Brain pericyte (primary cell): ENCODE results near the gene ZNF70.

Experiments
- DNase-seq: peaks from one replicate; pipeline ENCODE4 v3.0.0-alpha.2; 2012; ENCODE audit warnings: low read depth, low spot score

ZNF70 gene

DNA sequence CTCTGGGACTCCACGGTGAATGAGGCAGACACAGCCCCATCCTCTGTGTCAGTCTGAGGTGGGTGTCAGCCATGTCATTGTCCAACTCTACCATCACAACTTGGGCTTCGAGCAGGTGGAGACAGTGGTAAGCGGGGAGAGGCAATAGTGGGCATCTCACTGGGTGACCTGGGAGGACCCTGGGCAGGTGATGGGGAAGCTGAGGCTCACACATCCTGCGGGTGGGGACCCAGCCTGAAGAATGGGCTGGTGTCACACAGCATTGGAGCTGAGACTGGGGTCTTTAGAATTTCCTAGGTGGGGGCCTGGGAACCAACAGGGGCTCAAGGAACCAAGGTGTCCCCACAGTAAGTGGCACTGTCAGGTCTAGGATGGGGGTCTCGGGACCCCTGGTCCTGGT lies 28.8 kb upstream of the ZNF70 start:
- no peak for DNase-seq

DNA sequence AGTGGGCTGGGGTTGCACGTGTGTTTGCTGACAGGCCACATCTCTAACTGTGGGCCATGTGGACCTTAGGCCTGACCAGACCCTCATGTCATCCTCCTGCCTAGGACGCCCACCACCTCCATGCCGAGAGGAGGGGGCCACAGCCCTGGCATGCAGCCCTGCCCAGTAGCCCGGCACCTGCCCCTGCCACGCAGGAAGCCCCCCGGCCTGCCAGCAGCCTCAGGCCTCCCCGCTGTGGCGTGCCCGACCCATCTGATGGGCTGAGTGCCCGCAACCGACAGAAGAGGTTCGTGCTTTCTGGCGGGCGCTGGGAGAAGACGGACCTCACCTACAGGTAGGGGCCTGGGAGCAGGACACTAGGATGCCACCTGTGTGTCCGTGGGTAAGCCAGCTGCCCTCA lies 28.2 kb upstream of the ZNF70 start:
- DNase-seq = no peak

DNA sequence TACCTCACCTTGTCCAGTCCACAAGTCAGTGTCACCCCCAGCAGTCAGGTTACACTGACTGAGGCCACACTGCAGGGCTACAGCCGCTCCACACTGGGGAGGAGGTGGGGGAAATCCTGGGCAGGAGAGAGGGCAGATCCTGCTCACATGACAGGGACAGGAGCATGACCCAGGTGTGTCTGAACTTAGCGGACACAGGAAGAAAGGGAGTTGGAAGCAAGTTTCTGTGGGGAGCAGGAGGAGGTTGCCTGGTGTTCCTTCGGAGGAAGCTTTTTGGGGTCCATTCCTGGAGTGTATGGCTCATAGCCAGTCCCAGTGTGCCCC lies 27.6 kb upstream of the ZNF70 start:
- no peak for DNase-seq

DNA sequence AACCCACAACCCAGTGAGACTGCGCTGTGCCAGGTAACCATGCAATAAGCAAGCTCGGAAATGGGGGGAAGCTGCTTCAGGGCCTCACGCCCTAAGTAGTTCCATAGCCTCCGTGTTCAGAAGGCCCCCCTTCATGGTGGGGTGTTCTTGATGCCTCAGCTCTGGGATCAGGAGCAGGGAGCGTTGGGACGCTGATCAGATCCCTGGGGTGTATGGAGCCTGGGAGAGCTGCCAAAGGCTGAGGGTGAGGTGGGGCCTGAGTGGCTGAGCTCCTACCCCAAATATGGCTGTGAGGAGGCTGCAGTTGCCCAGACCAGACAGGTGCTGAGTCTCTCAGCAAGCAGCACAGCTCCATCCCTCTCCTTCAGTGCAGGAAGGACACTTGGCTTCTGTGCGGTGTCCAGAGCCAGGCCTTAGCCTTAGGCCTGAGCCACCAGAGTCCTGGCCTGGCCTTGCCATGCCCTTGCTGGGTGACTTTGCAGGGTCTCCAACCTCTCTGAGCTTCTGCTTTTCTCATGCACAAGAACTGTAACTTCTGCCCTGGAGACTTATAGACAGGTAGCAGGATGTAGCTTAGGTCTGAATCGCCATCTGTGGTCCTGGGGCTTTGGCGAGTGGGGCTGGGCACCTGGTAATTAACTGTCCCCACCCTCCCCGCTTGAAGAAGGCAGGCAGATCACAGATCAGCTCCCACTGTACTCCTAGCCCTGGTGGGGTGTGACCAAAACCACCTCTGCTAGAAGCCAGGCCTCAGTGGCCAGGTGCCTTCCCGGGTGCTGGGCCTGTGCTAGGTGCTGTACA lies 27.1 kb upstream of the ZNF70 start:
- no peak for DNase-seq

DNA sequence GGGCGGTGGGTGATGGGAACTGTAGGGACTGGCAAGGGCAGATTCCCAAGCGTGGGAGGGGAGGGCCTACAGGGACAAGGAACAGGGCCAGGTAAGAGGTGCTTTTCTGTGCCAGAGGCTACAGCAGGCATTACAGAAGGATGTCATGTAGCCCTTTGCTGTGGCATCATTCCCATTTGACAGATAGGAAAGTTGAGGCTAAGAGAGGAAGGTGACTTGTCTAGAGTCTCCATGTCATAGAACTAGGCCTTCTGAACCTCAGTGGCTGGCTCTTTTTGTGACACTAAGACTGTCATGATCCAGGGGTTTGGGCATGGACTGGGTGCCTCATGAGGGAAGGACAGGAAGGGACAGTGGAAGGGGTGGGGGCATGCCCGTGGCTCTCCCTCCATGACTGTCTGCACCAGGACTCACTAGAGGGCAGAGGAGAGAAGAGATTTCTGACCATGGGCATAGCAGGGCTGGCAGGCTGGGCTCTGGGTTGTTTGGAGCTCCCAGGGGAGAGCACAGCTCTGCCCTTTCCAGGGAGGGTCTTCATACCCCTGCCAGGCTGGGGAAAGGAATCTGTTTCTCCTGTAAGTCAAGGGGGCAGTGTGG lies 25.0 kb upstream of the ZNF70 start:
- DNase-seq = no peak

DNA sequence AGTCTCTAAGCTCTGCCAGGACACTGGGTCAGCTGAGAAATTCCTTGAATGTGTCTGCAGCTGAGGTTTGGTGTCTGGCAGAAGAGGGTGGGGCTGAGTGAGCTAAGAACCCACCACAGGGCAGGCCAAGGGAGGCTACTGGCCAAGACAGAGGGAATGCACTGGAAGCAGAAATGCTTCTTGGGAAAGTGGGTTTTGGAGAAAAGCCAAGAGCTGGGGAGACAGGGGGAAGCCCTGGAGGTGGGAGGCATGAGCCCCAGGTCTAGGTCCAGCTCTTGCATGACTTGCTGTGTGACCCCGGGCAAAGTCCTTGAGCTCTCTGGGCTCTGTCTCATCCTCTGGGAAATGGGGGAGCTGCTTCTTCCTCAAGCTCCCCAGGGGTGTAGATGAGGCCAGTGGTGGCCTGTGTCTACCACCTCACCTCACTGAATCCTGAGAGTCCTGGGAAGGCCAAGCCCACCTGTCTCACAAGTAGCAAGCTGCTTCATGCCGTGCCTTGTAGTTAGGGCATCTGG lies 24.1 kb upstream of the ZNF70 start:
- no peak for DNase-seq

DNA sequence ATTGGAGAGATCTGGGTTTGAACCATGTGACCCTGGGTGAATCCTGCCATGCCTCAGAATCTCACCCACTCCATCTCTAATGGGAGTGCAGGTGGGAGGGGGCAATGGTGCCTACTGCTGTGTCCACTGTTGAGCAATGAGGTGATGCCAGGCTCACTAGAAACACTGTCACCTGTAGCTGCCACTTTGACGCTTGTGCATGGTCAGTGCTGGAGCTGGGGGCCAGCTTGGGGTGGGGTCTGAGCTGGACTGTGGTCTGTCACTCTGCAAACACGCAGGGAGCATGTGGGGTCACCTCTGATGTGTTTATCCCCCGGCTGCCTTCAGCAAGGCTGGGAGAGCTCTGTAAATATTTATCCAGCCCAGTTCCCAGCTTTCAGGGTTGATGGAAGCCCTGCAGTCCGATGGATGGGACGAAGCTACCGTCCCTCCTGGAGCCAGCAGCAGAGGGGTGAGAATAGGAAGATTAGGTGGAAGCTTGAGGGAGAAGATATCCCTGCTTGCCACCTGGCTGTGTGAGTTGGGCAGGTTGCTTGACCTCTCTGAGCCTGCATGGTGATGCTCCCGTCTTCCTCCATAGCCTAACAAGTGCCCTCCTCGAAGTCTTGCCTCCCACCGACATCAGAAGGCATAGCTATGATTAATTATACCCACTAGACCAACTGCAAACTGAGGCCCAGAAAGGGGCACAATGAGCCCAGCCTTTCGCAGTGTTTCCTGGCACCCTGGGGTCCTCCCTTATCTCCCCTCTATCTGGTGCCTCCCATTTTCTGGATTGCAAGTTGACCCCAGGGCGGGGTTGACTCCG lies 23.4 kb upstream of the ZNF70 start:
- DNase-seq = no peak

DNA sequence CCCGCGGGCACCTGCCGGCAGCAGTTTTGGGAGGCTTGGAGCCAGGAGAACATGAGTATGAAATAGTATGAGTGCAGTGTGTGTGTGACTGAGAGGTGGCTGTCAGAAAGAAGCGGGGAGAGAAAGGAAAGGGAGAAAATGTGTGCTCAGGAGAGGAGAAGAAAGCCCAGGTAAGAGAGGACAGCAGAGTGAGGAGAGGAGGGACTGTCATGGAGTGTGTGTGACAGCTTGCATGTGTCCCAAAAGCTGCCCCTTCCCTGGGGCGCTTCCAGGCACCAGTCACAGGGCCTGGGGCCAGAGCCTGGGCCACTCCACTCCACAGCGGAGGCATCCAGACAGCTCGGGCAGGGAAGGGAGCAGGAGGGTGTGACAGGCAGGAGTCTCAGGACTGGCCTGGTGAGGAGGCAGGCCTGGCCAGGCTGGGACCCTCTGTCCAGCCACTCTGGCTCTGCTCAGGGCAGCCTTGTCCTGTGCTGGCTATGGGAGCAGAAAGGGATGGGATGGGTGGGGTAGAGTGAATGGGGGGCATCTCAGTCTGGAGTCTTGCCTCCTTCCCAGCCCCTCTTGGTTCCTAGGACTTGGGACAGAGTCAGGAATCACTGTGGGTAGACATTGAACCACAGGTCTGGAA lies 22.7 kb upstream of the ZNF70 start:
- no peak for DNase-seq

DNA sequence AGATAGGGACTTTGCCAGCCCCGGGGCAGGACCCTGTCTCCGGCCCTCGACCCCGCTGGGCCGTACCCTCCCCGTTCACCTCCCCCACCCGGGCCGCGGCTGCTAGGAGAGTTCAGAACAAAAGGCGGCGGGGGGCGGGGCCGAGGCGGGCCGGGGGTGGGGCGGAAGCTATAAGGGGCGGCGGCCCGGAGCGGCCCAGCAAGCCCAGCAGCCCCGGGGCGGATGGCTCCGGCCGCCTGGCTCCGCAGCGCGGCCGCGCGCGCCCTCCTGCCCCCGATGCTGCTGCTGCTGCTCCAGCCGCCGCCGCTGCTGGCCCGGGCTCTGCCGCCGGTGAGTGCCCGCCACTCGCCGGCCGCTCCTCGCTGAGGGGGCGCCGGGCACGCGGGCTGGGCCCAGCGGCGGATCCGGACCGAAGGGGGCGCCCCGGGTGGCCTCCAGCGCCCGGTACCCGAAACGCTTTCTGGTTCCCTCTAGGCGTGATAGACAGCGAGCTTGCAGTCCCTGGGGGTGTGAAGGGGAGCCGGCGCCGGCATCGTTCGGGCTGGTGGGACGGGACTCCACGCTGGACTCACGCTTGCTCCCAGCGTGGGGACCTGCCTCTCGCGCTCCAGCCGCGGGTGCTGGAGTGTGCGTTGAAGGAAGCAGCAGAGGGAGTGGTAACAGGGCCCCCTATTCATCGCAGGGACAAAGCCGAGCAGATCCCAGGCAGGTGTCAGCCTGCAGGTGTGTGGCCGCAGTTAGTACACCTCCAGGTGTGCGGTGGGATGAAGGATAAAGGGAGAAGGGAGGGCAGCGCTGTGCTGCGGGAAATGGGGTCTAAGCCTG lies 21.9 kb upstream of the ZNF70 start, which contains the start of gene MMP11:
Gene MMP11 (plus strand): TSS at position 201 of the 825 bp plus-strand sequence. CDS start 22 bp downstream, at position 223.
- DNase-seq = no peak

DNA sequence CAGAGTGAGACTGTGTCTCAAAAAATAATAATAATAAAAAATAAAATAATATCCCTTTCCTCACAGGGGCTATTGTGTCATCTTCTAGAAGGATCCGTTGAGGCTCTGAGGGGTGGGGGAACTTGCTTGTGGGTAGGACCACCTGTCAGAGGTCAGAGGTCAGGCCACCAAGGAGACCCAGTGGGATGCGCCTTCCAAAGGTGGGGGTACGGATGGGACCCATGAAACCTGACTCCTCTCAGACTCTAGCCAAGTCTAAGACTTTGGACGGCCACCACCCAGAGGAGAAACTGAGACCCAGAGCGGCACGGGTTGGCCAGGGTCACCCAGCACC lies 21.4 kb upstream of the ZNF70 start:
- DNase-seq = no peak

DNA sequence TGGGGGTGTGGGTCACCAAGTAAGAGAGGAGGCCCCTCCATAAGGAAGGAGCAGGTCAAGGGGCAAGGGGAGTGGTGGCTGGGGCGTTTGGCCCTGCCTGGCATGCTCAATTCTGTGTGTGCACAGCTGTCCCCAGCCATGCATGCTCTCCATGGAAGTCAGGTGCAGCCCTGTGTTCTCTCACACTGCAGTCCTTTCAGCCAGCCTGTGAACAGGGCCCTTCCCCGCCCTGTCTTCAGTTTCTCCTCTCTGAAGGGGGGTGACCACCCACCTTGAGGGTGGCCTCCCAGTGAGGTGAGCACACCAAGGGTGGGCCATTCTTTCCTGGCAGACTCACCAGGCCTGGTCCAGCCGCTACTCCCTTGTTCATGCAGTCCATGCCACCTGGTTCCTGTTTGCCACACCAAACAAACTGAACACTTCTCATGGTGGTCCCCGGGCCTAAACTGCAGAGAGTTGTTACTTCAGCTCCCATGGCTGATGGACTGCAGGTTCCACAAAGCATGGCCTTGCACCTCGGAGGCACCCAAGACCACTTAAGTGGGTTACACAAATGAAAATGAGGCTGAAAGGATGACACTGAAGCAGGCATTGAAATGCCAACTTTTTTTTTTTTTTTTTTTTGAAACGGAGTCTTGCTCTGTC lies 18.5 kb upstream of the ZNF70 start:
- DNase-seq = no peak

DNA sequence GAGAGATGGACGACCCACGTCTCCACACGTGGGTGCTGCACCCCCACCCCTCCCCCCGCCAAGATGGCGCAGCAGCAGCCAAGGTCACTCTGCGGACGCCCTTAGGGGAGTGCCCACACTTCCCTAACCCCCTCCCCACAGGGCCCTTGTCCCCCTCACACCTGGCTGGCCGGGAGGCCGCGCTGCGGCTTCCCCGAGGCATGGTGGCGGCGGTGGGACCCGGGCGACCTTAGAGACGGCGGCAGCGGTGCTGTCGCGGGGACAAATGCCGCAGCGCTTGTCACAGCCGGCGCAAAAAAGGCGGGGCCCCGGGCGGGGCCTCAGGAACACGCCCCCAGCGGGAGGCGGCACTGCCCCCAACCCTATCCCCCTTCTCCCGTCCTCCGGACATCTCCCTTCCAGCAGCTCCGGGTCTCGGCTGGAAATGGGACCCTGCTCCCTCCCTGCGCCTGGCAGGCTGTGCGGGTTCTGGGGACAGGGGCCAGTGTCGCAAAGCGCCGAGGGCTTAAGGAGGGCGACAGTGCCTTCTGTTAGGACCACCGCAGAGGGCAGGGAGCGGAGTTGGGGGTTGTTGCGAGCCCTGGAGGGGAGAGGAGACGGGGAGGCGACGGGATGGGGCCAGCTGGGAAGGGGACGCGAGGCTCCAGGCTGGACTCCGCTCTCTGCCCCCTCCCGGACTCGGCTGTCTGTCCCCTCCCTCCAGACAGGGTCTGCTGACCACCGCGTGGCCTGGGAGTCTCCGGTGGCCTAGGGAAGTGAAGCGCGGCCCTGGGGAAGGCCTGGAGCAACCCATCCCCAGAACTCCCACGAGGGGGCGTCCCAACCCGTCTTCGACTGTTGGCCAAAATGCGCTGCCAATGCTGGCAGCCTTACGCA lies 17.0 kb upstream of the ZNF70 start, which contains the start of gene CHCHD10:
Gene CHCHD10 (minus strand): TSS at position 300 of the 876 bp plus-strand sequence. CDS start 98 bp downstream, at position 202.
- DNase-seq = no peak

DNA sequence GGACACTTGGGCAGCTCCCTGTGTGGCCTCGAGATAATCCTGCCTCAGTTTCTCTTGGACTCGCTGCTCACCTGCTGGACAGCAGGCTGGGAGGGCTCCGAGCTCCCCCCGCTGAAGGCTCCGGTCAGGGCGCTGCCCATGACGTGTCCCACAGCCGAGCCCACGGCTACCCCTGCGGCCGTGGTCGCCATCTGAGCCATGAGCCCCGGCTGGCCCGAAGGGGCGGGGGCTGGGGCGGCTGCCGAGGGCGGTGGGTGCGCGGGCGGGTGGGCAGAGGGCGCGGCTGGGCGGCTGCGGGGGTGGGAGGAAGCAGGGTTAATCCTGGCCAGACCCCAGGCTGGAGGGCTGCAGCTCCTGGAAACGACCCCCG lies 16.4 kb upstream of the ZNF70 start:
- DNase-seq = no peak

DNA sequence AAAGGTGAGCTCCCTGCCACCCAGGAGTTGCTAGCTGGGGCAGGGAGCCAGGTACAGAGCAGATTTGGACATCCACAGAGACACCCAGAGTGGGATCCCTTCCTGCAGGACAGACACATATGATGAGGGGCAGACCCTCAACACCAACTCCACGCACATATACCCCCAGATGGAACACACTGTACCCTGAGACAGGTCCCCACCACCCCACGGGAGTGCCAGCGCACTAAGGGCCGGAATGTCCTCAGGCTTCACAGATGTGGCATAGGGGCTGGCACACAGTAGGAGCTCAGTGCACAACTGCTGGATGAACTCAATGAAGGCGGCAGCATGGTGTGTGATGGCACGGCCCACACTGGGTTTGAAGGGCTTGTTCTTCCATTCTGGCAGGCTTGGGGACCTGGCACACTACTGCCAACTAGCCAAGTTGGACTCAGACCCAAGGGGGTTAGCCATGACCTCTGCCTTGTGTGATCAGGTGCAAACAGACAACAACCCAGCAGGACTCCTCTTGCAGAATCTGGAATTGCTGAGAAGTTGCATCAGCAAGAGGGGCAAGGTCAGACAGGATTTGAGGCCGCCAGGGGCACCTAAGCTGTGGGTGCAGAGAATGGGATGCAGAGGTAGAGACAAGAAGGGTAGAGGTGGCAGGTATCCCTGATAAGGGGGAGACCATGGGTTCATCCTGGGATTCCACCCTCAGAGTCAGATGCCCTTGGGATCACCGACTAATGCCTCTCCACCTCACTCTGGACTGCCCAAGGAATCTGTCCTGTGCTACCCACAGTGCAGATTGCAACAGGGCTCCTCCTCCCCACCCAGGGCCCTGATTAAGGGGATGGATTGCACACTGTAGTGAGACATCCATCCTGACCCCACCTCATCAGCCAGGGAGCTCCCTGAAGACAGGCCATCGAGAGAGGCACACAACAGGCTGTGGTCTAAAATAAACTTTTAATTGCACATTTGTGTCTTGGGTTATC lies 14.3 kb upstream of the ZNF70 start:
- no peak for DNase-seq

DNA sequence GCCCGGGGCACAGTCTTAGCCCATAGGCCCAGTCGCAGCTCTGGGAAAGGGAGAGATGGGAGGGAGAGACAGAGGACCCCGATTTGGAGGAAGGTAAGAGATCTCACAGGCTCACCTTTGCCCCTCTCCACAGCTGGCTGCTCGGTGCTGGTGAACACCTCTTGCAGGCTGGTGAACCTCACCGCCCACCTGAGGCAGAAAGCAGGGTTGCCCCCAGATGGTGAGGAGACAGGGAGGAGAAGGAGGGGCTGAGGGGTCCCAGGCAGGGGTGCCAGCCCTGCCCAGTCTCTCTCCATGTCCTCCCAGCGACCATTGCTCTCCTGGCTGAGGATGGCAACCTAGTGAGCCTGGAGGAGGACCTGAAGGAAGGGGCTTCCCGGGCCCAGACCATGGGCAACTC lies 13.0 kb upstream of the ZNF70 start:
- no peak for DNase-seq

DNA sequence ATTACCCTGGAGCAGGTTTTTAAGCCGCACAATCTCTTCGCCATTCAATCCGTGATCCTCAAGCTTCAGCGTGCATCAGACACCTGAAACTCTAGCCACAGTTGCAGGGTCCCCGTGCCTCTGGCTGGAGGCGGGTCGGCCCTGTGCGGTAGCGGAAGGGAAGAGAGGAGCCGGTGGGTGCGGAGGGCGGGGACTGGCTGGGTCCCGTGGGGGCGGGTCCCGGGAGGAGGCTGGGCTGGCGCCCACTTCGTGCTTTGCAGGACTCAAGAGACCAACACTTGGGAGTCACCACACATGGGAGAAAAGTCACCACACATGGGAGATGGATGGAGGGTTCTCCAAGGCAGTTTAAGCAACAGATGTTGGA lies 12.7 kb upstream of the ZNF70 start:
- no peak for DNase-seq

DNA sequence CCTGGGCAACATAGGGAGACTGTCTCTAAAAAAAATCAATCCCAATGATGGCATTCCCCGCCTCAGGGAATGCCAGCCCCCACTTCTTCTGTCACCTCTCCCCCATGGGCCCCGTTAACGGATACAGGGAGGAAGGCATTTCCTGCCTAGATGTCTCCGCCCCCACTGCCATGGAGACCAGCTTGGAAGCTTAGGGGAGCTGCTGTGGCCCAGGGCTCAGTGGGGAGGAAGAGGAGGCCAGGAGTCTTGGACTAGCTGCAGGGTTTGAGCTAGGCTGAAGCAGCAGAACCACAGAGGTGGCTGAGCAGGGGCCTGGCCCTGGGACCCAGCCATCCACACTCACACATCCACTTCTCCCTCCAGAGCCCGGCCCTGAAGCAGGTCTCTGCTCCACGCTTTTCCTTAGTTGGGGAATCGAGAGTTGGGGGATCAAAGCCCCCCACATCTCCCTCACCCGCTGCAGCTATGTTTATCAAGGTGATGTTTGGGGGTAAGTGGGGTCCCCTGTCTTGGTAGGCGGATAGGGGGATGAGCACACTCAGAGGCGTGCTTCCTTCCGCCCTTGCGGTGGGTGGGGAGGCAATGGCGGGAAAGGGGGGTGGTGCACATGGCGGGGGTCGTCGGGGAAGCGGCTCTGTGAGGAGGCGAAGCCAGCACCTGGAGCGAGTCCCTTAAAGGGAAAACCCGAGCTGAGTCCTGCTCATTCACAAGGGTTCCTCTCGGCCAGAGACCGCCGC lies 12.1 kb upstream of the ZNF70 start, which contains the start of gene C22orf15:
Gene C22orf15 (plus strand): TSS at position 149 of the 737 bp plus-strand sequence. CDS start 317 bp downstream, at position 466.
- no peak for DNase-seq

DNA sequence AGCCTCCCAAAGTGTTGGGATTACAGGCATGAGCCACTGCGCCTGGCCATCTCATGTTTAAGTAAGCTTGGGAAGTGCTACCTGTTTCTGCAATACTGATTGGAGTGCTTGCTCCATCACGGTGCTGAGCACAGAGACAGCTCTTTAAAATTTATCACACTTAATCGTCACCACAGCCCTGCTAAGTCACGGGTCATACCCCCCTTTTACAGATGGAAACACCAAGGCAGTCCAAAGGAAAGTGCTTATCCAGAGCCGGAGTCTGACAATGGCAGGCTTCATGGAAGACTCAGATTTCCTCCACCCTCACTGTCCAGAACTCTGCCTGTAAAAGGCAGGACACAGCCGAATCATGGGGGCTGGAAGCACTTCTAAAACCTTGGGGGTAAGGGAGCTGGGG lies 9.1 kb upstream of the ZNF70 start:
- DNase-seq = no peak
